CD4-positive, alpha-beta T cell treated with Interleukin-15 for 1 hour (primary cell): Measurements from ENCODE around the gene CLASP2.
"Not testable (repeated sequence)": the region's sequence is repeated elsewhere in the genome, so short reads cannot be mapped to it uniquely, and the experiment has no call there.

Experiments used
- DNase-seq: peaks from one replicate; pipeline ENCODE4 v3.0.0-alpha.2; 2020

The CLASP2 gene

GRCh38 chr3:33526787-33527186 is 191.3 kb downstream of the CLASP2 start:
- no peak for DNase-seq

GRCh38 chr3:33525232-33525631 is 192.8 kb downstream of the CLASP2 start:
- DNase-seq = no peak

GRCh38 chr3:33523093-33523667 is 194.9 kb downstream of the CLASP2 start:
- DNase-seq = no peak

- DNase-seq = no peak
These were observed 196.3 kb downstream of the CLASP2 start for GRCh38 chr3:33521736-33522135.

GRCh38 chr3:33513262-33513863 is 204.7 kb downstream of the CLASP2 start:
- DNase-seq = no peak

- no peak for DNase-seq
These were observed 213.0 kb downstream of the CLASP2 start for GRCh38 chr3:33505027-33505426.

GRCh38 chr3:33496449-33496848 is 221.6 kb downstream of the CLASP2 start:
- no peak for DNase-seq

- no peak for DNase-seq
These were observed 226.3 kb downstream of the CLASP2 start for GRCh38 chr3:33491721-33492120.

GRCh38 chr3:33490641-33491241 is 227.3 kb downstream of the CLASP2 start:
- no peak for DNase-seq

GRCh38 chr3:33488683-33489082 is 229.4 kb downstream of the CLASP2 start:
- no peak for DNase-seq

- no peak for DNase-seq
These were observed 229.8 kb downstream of the CLASP2 start for GRCh38 chr3:33488246-33488645.

- DNase-seq = no peak
These were observed 235.9 kb downstream of the CLASP2 start for GRCh38 chr3:33482111-33482521.

- no peak for DNase-seq
These were observed 243.2 kb downstream of the CLASP2 start for GRCh38 chr3:33474896-33475295.

- no peak for DNase-seq
These were observed 244.2 kb downstream of the CLASP2 start for GRCh38 chr3:33473813-33474212.

GRCh38 chr3:33467786-33468185 is 250.3 kb downstream of the CLASP2 start:
- DNase-seq = no peak

GRCh38 chr3:33461097-33461496 is 257.0 kb downstream of the CLASP2 start:
- no peak for DNase-seq

- DNase-seq = not testable (repeated sequence)
These were observed 258.5 kb downstream of the CLASP2 start for GRCh38 chr3:33459577-33459976.

- DNase-seq = no peak
These were observed 259.6 kb downstream of the CLASP2 start for GRCh38 chr3:33458446-33458845.

- DNase-seq = no peak
These were observed 261.3 kb downstream of the CLASP2 start for GRCh38 chr3:33456756-33457155.

- DNase-seq = no peak
These were observed 264.7 kb downstream of the CLASP2 start for GRCh38 chr3:33453331-33453761.

- DNase-seq = not testable (repeated sequence)
These were observed 266.1 kb downstream of the CLASP2 start for GRCh38 chr3:33451994-33452393.

GRCh38 chr3:33447958-33448357 is 270.1 kb downstream of the CLASP2 start:
- DNase-seq = no peak

- not testable (repeated sequence) for DNase-seq
These were observed 270.8 kb downstream of the CLASP2 start for GRCh38 chr3:33447256-33447625.
